ENCODE data around the gene RPL34.

- TF ChIP-seq CTCF (IDR thresholded peaks at IDR 0.05) (no peak), TCF7L2 (IDR thresholded peaks at IDR 0.05; ENCODE audit: low read depth, low read length) (no peak), SIN3A (IDR thresholded peaks at IDR 0.05; ENCODE audit: borderline replicate concordance, insufficient read depth, low read depth, low read length) (no peak)
Observed at GRCh38 chr4:108611365-108611764, 9.0 kb upstream of the RPL34 start.

Data from Panc1 (cell line).